ENCODE measurements around the gene ETF1. TPM values are rescaled to one million over a fixed set of nuclear protein-coding genes. Genes with fewer than 3 reads are reported as not detected.

Gene ETF1
- total and polyA plus RNA-seq, 9 of the 15 experiments (the other 6 are each of a cell fraction or from before 2014, with no cell fraction given), result 53.7 to 209 (median 164) TPM

DNA sequence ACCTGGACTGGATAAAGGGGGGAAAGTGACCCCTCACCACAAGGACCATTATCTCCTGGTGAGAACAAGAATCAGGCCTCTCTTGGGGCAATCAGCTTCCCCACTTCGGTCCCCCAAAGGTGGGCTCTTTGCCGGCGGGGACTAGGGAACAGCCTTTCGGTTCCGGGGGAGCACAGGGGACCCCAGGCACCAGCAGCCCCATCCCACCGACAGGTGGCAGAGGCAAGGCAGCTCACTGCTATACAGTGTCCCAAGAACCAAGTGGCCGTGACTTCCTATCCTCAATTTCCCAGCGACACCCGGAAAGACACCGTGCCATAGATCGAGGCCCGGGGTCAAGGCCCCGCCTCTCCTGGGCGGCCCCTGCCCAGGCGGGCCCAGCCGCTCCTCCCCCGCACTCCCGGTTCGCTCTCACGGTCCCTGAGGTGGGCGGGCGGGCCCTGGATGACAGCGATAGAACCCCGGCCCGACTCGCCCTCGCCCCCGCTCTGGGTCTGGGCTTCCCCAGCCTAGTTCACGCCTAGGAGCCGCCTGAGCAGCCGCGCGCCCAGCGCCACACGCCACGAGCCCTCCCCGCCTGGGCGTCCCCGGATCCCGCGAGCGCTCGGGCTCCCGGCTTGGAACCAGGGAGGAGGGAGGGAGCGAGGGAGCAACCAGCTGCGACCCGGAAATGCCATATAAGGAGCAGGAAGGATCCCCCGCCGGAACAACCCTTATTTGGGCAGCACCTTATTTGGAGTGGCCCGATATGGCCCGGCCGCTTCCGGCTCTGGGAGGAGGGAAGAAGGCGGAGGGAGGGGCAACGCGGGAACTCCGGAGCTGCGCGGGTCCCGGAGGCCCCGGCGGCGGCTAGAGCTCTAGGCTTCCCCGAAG lies 78.4 kb downstream of the ETF1 start (continued):
- TF ChIP-seq FOXK2 (conservative IDR thresholded peaks at IDR 0.05 in 1 of 2, IDR thresholded peaks at IDR 0.05 in 1 of 2; ENCODE audit: low read depth in 2 of 2), result no peak
- 0 out of 2 replicates have a peak, but pooled peaks have one; percentile 5 for TF ChIP-seq ZNF239 (CRISPR knock-in tag; IDR thresholded peaks at IDR 0.05)
- TF ChIP-seq NCOA2 (IDR thresholded peaks at IDR 0.05; ENCODE audit: partially characterized antibody in 2 of 2), result no peak
- TF ChIP-seq ZNF707 (CRISPR knock-in tag; conservative IDR thresholded peaks at IDR 0.05), result no peak
- peak; percentile 100 for TF ChIP-seq MAZ (CRISPR knock-in tag; conservative IDR thresholded peaks at IDR 0.05 in 1 of 2, IDR thresholded peaks at IDR 0.05 in 1 of 2)
- TF ChIP-seq TAL1 (IDR thresholded peaks at IDR 0.05), result no peak
- no peak for TF ChIP-seq ZNF324 (CRISPR knock-in tag; IDR thresholded peaks at IDR 0.05)
- TF ChIP-seq, protein P1, sequence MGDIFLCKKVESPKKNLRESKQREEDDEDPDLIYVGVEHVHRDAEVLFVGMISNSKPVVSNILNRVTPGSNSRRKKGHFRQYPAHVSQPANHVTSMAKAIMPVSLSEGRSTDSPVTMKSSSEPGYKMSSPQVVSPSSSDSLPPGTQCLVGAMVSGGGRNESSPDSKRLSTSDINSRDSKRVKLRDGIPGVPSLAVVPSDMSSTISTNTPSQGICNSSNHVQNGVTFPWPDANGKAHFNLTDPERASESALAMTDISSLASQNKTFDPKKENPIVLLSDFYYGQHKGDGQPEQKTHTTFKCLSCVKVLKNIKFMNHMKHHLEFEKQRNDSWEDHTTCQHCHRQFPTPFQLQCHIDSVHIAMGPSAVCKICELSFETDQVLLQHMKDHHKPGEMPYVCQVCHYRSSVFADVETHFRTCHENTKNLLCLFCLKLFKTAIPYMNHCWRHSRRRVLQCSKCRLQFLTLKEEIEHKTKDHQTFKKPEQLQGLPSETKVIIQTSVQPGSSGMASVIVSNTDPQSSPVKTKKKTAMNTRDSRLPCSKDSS (IDR thresholded peaks at IDR 0.05; ENCODE audit: low read depth, partially characterized antibody), result no peak
- no peak for TF ChIP-seq RFX7 (CRISPR knock-in tag; IDR thresholded peaks at IDR 0.05)
- no peak for TF ChIP-seq ZNF134 (CRISPR knock-in tag; conservative IDR thresholded peaks at IDR 0.05)
- TF ChIP-seq VEZF1 (CRISPR knock-in tag; IDR thresholded peaks at IDR 0.05), result peak; percentile 99
- TF ChIP-seq RBFOX2 (IDR thresholded peaks at IDR 0.05; ENCODE audit: low read depth, low read length), result peak; percentile 79
- TF ChIP-seq ZNF740 (CRISPR knock-in tag; IDR thresholded peaks at IDR 0.05), result no peak
- TF ChIP-seq ZNF740 (tag; IDR thresholded peaks at IDR 0.05), result no peak
- no peak for TF ChIP-seq RBM14 (IDR thresholded peaks at IDR 0.05; ENCODE audit: borderline replicate concordance, insufficient read depth, low read depth, low read length)
- no peak for TF ChIP-seq THRAP3 (IDR thresholded peaks at IDR 0.05; ENCODE audit: borderline replicate concordance)
- TF ChIP-seq COPS2 (conservative IDR thresholded peaks at IDR 0.05), result no peak
- no peak for TF ChIP-seq RAD21 (CRISPR knock-in tag; conservative IDR thresholded peaks at IDR 0.05 in 1 of 2, IDR thresholded peaks at IDR 0.05 in 1 of 2)
- TF ChIP-seq ZBTB8A (IDR thresholded peaks at IDR 0.05; ENCODE audit: partially characterized antibody), result no peak
- TF ChIP-seq SMARCB1 (IDR thresholded peaks at IDR 0.05; ENCODE audit: insufficient read length, low read depth), result no peak
- TF ChIP-seq HOMEZ (CRISPR knock-in tag; IDR thresholded peaks at IDR 0.05), result no peak
- no peak for TF ChIP-seq ZC3H8 (IDR thresholded peaks at IDR 0.05)
- TF ChIP-seq PHF20 (IDR thresholded peaks at IDR 0.05; ENCODE audit: partially characterized antibody), result peak; percentile 44
